ENCODE results near the gene IQGAP2.

IQGAP2 gene

DNA sequence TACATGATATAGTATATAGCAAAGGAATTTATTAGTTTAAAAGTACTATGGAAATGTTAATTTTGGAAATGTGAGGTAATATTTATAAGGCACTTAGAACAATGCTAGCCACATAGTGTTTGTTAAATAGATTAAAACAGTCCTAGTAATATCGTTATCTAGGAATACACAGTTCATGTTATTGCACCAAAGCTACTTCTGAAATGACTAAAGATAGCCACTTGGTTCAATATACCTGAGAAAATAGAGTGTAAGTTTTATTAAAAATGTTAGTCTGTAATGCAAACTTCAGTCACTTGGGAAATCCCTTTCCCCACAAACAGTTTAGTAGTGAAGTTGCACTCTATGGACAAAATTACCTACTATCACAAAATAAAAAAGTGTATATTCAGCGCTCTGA, 297.5 kb downstream of the IQGAP2 start:
- Histone ChIP-seq H3K9ac (ENCODE audit: low read length) (no peak overlapping the region), H3K9me2 (replicated peaks; ENCODE audit: insufficient read depth, low read length) (no peaks in the 10 kb centered on the region), H4K20me1 (ENCODE audit: low read depth, low read length) (no peaks in the 10 kb centered on the region), H3K27me3 (ENCODE audit: low read length) (no peaks in the 10 kb centered on the region), H3K27ac (ENCODE audit: low read depth, low read length) (no peak overlapping the region), H3K9me3 (ENCODE audit: insufficient read depth, low read length) (no peaks in the 10 kb centered on the region), H3K36me3 (ENCODE audit: low read length) (no peaks in the 10 kb centered on the region), H3F3A (ENCODE audit: insufficient read depth) (no peaks in the 10 kb centered on the region), H3K4me2 (ENCODE audit: low read depth, low read length, poor library complexity, severe bottlenecking) (no peak overlapping the region), H2AFZ (ENCODE audit: low read depth, low read length, severe bottlenecking) (no peak overlapping the region), H3K79me2 (ENCODE audit: insufficient read depth, low read length) (no peaks in the 10 kb centered on the region), H3K4me3 (ENCODE audit: insufficient read depth, low read length, poor library complexity, severe bottlenecking) (no peak overlapping the region)
- TF ChIP-seq, protein P1, sequence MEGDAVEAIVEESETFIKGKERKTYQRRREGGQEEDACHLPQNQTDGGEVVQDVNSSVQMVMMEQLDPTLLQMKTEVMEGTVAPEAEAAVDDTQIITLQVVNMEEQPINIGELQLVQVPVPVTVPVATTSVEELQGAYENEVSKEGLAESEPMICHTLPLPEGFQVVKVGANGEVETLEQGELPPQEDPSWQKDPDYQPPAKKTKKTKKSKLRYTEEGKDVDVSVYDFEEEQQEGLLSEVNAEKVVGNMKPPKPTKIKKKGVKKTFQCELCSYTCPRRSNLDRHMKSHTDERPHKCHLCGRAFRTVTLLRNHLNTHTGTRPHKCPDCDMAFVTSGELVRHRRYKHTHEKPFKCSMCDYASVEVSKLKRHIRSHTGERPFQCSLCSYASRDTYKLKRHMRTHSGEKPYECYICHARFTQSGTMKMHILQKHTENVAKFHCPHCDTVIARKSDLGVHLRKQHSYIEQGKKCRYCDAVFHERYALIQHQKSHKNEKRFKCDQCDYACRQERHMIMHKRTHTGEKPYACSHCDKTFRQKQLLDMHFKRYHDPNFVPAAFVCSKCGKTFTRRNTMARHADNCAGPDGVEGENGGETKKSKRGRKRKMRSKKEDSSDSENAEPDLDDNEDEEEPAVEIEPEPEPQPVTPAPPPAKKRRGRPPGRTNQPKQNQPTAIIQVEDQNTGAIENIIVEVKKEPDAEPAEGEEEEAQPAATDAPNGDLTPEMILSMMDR (IDR thresholded peaks at IDR 0.05; ENCODE audit: insufficient read depth, low read length, poor library complexity, severe bottlenecking), result no peak
- no peak for TF ChIP-seq EZH2phosphoT487 (conservative IDR thresholded peaks at IDR 0.05; ENCODE audit: low read length)

DNA sequence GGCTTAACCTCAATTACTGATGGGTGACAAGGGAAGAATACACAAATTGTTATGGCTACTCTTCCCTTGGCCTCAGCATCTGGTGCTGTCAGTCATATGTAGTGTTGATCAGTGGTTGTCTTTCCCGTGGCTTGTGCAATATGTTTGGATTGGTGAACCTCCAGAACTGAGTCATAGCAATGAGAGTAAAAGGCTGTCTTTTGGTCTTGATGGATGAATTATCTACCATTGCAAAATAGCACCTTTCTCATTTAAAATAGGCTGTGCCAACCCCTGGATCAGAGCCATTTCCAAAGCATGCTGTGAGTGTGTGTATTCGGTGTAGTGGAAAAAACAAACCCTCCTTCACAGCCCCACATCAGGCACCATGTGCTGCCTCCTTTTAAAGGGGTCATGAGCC, 298.2 kb downstream of the IQGAP2 start:
- Histone ChIP-seq H3K9me2 (replicated peaks; ENCODE audit: insufficient read depth, low read length) (no peaks in the 10 kb centered on the region), H3K27ac (ENCODE audit: low read depth, low read length) (no peak overlapping the region), H3K4me2 (ENCODE audit: low read depth, low read length, poor library complexity, severe bottlenecking) (no peak overlapping the region), H3K9ac (ENCODE audit: low read length) (no peak overlapping the region), H3F3A (ENCODE audit: insufficient read depth) (no peaks in the 10 kb centered on the region), H4K20me1 (ENCODE audit: low read depth, low read length) (no peaks in the 10 kb centered on the region), H3K27me3 (ENCODE audit: low read length) (no peaks in the 10 kb centered on the region), H3K36me3 (ENCODE audit: low read length) (no peaks in the 10 kb centered on the region), H3K4me3 (ENCODE audit: insufficient read depth, low read length, poor library complexity, severe bottlenecking) (no peak overlapping the region), H3K79me2 (ENCODE audit: insufficient read depth, low read length) (no peaks in the 10 kb centered on the region), H2AFZ (ENCODE audit: low read depth, low read length, severe bottlenecking) (no peak overlapping the region), H3K9me3 (ENCODE audit: insufficient read depth, low read length) (no peaks in the 10 kb centered on the region)
- no peak for TF ChIP-seq EZH2phosphoT487 (conservative IDR thresholded peaks at IDR 0.05; ENCODE audit: low read length)
- TF ChIP-seq, protein P1 (IDR thresholded peaks at IDR 0.05; ENCODE audit: insufficient read depth, low read length, poor library complexity, severe bottlenecking), result no peak

GRCh38 chr5:76703707-76704106, 300.6 kb downstream of the IQGAP2 start:
- H4K20me1 ChIP-seq (ENCODE audit: low read depth, low read length), result no peaks in the 10 kb centered on the region
- no peak overlapping the region for H3K4me3 ChIP-seq (ENCODE audit: insufficient read depth, low read length, poor library complexity, severe bottlenecking)
- no peak overlapping the region for H3K27ac ChIP-seq (ENCODE audit: low read depth, low read length)
- no peaks in the 10 kb centered on the region for H3F3A ChIP-seq (ENCODE audit: insufficient read depth)
- H3K9me2 ChIP-seq (replicated peaks; ENCODE audit: insufficient read depth, low read length), result no peaks in the 10 kb centered on the region
- no peaks in the 10 kb centered on the region for H3K36me3 ChIP-seq (ENCODE audit: low read length)
- H2AFZ ChIP-seq (ENCODE audit: low read depth, low read length, severe bottlenecking), result no peak overlapping the region
- no peaks in the 10 kb centered on the region for H3K27me3 ChIP-seq (ENCODE audit: low read length)
- H3K79me2 ChIP-seq (ENCODE audit: insufficient read depth, low read length), result no peaks in the 10 kb centered on the region
- no peaks in the 10 kb centered on the region for H3K9me3 ChIP-seq (ENCODE audit: insufficient read depth, low read length)
- no peak overlapping the region for H3K9ac ChIP-seq (ENCODE audit: low read length)
- TF ChIP-seq, protein P1 (IDR thresholded peaks at IDR 0.05; ENCODE audit: insufficient read depth, low read length, poor library complexity, severe bottlenecking), result no peak
- TF ChIP-seq EZH2phosphoT487 (conservative IDR thresholded peaks at IDR 0.05; ENCODE audit: low read length), result no peak
- no peak overlapping the region for H3K4me2 ChIP-seq (ENCODE audit: low read depth, low read length, poor library complexity, severe bottlenecking)

All from SU-DHL-6 (cell line).